ENCODE data around the gene KAZN. TPM values are rescaled to one million over a fixed set of nuclear protein-coding genes. Genes with fewer than 3 reads are reported as not detected.

Gene KAZN
- total RNA-seq, 1 donor from 2014 or later = 0.60 TPM

DNA sequence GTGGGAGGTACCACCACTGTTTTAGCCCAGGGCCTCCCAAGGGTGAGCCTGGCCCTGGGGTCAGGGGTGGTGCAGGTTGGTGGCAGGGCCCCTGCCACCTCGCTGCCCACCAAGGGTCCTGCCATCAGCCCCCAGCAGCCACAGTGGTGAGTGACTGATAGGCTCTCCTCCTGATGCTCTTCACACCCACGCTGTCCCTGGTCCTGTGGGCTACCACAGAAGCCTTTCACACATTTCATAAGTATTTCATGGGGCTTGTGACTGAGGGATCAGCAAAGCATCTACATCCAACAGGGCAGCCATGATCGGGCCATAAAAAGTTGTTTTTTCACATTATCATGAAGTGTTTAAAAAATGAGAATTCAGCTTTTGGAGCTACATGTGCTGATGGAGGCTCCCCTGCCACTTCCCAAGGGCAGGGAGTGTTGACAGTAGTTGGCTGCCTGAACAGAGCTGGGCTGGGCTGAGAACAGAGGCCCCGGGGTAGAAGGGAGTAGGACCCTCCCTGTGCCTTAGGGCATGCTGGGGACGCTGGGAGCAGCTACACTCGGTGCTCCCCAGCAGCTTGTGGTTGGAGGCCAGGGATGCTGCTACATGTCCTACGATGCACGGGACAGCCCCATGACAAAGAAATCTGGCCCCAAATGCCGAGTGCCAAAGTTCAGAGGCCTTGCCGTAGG, 482.0 kb downstream of the KAZN start:
- DNase-seq (ENCODE audit: low read depth in 2 of 2) = no peak

DNA sequence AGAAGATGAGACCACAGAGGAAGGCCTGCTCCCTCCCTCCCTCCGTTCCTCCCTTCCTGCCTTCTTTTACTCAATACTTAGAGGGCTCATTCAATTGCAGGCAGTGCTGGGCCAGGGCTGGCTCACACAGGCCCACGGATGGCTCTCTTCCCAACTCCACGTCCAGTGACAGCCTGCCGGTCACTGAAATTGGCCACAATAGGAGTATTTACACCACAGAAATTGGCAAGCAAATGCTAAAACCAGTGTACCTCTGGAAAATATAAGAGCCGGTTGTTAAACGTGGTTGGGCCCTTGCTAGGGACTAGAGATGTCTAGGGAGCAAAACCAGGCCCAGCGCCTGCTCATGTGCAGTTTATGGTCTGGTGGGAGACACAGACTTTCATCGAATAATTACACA, 482.6 kb downstream of the KAZN start:
- DNase-seq (ENCODE audit: low read depth in 2 of 2) = no peak

DNA sequence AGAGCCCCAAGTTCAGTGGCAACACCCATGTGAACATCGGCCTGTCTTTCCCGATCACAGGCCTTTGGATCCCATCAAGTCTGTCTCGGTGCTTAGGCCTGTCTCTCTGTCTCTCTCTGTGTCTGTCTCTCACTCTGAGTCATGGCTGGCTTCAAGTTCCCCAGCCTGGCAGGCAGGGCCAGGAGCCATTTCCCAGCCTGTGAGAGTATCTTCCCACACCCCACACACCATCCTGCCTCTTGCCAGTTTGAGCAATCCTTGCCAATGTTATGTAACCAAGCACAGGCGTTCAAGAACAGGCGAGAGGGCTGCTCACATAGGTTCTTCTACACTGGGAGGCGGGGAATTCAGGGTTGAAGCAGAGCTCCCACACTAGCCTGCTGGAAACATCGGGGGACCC, 485.1 kb downstream of the KAZN start:
- DNase-seq (ENCODE audit: low read depth in 2 of 2) = no peak

DNA sequence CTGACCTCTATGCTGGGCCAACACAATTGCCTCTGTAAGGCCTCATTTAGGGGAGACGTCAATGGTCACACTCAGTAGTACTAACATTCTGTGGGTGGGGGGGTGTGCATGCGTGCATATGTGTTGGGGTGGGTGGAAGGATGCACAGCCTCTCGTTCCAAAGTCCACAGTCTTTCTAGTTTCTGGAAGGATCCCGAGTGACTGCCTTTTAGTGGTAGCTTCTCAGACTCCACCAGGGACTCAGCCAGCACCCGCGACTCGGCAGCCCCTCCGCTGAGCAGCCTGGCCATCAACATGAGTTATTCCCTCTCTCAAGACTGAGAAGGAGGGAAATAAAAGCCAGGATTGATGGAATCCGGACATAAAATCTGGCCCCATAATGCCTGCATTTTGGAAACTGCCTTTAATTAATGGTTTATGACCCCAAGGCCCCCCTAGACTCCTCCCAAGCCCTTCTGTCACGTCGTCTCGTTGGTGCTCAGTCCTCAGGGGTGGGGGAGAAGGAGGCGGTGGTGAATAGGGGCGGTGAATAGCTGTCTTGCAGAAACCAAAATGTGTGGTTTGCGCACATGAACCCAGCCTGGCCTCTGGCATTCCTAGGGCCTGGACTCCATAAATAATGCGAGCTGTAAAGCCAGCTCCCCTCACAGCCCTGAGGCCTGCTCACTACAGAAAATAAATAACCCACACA, 489.9 kb downstream of the KAZN start:
- DNase-seq (ENCODE audit: low read depth in 2 of 2) = no peak

DNA sequence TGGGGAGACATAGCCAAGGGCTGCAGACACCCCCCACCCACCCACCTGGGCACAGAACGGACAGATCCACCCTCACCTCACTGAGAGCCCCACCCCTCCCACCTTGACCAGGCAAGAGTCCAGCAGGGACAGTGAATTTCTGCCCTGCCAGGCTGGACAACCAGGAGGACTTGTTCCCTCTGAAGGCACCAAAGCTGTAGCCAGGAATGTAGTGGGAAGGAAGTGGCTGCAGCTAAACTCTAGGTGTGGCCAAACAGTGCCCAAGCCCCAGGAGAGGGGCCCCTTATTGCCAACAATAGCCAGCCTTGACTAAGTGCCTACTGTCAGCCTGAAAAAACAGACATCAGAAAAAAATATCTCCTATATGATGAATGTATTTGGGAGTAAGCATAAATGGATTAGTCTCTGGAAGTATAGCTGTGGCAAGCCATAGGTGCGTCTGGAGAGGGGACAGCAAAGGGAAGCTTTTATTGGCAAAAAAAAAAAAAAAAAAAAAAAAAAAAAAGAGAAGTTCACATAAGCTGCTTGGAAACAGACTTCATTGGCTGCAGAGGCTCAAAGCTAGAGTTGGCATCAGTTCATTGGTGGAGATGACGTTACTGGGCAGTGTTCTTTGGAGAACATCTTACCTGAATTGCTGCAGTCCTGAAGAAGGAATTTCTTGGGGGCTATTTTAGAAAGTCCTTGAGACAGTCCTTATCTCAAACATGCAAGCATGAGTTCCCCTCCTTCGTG, 490.9 kb downstream of the KAZN start:
- DNase-seq (ENCODE audit: low read depth in 2 of 2) = peak; percentile 31 to 37

DNA sequence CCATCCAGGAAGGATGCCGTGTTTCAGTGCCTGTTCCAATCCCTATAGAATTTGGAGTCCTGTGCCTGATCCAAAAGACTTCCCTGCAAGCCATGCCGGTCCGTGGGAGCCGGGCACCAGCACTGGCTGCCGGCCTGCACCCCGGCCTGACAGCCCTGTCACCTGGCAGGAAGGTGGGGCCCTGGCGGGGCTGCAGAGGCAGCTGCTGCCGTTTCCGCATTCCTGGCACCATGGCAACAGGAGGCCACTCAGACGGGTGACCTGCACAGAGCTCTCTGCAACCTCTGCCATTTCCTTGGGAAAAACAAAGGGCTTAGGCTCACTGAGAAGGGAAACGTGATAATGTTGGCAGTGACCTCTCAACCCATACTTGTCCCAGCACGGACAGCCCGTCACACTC, 491.9 kb downstream of the KAZN start:
- DNase-seq (ENCODE audit: low read depth in 2 of 2) = peak; percentile 34 to 86

DNA sequence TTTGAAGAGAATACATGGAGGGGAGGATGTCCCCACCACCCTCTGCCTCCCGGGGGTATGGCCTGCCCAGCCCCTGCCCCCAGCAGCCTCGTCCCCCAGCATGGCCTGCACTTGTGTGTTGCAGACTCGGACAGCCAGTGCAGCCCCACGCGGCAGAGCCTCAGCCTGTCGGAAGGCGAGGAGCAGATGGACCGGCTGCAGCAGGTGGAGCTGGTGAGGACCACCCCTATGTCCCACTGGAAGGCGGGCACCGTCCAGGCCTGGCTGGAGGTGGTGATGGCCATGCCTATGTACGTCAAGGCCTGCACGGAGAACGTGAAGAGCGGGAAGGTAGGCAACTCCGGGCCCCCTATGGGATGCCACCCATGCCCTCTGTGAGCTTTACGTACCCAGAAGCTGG, 495.6 kb downstream of the KAZN start:
- DNase-seq (ENCODE audit: low read depth in 2 of 2) = no peak

DNA sequence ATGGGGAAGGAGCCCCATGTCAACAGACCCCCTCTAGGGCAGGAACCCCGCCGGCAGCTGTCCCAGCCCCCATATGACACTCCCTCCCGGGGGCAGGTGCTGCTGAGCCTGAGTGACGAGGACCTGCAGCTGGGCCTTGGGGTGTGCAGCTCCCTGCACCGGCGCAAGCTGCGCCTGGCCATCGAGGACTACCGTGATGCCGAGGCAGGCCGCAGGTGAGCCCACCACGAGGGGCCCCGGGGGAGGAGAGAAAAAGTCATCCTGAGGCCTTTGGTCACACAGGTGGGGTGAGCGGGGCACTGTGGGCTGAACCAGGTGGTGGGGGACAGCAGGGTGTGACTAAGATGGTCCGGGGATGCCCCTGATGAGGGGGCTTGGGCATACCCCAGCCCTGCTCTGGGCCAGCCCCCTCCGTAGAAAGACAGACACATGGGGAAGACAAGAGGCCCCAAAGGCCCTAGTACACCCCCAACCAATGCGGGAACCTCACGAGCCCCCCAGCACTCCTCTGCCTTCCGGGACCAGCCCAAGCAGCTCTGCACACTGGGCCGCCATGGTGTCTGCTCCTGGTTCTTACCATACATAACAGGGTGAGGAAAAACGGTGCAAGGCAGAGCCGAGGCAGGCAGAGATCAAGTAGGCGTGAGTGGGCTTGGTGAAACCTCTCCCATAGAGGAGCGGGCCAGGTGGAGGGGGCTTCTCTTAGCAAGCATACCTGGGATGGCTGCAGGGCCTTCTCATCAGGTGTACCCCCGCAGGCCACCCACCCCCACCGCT, 496.4 kb downstream of the KAZN start:
- DNase-seq (ENCODE audit: low read depth in 2 of 2) = no peak

DNA sequence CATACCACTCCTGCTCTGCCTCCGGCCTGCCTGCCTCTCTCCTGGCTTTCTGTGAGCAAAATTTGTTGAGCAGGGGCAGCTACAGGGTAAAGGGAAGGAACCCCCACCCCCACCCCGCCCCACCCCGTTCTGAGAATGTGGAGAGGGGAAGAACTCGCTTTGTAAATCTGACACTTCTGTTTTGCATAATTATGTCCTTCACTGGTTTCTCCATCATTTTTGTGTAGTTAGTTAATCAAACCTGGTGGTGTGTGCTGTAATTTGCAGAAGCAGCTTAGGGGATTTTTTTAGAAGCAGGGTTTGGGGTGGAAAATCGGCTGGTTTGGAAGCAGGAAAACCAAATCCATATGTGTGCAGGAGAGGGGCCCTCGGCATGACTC, 497.0 kb downstream of the KAZN start:
- DNase-seq (ENCODE audit: low read depth in 2 of 2) = no peak

DNA sequence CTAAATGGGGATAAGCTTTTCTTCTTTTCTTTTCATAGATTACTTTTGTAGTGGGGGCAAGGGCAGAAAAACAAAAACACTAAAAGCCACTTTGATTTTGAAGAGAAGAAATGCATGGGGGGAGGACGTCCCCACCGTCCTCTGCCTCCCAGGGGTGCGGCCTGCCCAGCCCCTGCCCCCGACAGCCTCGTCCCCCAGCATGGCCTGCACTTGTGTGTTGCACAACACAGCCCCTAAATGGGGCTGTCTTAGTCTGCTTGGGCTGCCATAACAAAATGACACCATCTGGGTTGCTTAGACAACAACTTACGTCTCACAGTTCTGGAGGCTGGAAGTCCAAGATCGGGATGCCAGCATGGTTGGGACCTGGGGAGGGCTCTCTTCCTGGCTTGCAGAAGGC, 497.8 kb downstream of the KAZN start:
- DNase-seq (ENCODE audit: low read depth in 2 of 2) = no peak

DNA sequence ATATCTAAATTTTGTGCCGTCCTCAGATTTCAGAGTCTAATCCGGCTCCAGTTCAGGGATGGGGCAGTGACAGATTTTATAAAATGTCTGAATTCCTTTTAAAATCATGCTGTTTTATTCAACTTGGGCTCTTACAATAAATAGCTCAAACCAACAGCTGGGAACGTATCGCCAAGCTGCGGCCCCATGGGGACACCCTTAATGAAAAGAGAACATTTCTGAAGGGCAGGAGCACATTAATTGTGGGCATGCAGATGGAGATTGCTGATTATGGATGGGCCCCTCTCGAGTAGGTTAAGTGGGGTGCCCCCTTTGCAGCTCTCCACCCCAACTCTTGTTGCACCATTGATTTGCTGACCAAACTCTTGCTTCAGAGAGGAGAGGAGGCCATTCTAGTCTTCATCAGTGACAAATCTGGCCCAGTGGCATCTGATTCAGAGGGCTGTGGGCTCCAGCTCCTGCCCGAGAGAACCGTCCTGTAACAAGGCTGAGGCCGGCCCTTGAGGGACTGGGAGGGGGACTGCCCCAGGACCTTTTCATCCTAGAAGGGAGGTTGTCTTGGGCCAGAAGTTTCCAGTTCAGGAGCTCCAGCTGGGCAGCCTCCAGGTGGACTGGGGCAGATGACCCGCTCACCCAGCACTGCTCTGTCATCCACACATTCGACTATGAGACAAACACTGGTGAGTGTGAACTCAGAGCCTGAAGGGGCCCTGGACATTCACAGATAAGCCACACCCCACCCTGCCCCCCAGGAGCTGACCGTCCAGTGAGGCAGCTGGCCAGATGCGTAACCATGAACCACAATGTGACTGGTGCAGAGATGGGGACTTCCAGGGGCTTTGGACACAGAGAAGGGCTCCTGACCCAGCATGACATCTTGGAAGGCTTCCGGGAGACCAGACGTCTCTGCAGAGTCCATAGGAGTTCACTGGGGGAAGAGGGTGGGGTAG, 500.0 kb downstream of the KAZN start:
- no peak for DNase-seq (ENCODE audit: low read depth in 2 of 2)

DNA sequence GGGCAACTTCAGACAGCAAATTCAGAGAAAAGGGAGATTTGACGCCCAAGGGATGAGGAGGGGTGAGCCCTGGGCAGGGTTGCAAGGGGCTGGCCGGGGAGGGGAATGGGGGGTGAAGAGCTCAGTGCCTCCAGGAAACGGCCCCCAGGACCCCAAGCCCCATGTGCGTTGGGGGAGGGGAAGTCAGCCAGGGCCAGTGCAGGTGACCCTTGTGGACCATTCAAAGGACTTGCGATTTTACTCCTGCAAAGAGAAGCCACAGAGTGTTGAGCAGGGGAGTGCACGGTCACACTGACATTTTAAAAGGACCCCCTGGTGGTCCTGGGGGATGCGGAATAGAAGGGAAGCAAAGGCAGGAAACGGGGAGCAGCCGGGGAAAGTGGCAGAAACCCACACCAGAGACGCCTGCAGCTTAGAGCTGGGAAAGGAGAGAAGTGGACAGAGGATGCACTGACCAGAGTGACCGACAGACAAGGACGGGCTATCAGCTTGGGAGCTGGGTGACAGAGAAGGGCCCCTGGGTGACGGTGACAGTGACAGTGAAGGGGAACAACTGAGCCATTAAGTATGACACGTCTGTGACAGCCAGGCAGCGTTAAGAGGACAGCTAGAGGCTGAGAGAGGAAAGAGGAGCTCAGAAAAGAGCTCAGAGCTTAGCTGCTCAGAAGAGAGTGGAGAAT, 501.1 kb downstream of the KAZN start:
- DNase-seq (ENCODE audit: low read depth in 2 of 2) = no peak

DNA sequence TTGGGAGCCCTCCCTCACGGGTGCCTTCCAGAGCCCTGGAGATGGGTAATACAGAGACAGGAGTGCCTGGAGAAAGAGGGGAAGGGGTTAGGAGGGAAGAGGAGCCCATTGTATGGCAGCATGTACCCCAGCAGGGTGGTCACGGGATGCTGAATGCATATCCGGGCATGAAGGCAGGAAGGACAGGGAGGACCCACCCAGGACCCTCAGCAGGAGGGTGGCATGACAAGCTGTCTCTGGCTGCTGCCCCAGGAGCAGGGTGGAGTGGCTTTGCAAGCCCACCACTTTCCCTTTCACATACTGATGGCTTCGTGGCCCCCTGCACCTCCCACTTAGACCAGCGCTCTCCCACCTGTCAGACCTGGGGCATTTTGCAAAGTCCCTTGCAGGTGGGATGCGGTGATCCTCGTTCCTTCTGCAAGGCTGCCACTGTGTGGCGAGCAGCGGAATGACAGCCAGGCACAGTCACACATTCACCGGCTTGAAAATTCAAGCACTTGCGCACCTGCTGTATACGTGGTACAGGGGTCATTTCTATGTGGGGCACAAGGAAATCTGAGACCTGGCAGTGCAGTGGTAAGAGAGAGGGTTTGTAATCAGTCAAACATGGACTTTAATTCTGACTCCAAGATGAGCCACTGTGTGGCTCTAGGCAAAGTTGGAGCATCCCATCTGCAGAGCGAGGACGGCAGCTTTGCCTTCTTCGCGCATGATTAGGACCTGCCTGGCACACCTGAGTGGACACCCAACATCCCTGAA, 501.8 kb downstream of the KAZN start:
- peak; percentile 57 to 73 for DNase-seq (ENCODE audit: low read depth in 2 of 2)

DNA sequence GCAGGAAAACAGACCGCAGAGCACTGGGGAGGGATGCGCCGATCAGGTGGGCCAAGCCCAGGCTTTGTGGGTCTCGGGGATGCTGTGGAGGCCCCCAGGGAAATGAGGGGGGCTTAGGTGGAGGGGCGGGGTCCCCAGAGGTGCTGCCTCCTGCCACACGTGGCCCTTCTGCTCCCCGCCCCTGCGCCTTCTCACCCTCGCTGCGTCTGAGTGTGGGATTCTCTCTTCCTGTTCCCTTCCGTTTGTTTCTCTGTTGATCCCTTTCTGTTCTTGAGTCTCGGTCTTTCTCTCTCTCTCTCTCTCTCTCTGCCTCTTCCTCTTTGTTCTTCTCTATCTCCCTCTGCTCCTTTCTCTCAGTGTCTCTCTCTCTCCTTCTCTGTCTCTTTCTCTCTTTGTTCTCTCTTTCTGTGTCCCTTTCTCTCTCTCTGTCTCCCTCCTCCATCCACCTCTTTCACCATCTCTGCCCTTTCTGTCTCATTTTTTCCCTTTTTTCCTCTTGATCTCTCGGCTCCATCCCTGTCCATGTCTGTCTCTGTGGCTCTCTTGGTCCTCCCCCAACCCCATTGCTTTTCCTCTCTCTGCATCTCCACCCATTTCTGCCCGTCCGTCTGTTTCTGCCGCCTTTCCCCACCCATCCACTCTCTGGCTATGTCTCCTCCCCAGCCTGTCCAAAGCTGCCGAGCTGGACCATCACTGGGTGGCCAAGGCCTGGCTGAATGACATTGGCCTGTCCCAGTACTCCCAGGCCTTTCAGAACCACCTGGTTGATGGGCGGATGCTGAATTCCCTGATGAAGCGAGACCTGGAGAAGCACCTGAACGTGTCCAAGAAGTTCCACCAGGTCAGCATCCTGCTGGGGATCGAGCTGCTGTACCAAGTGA, 502.6 kb downstream of the KAZN start:
- no peak for DNase-seq (ENCODE audit: low read depth in 2 of 2)

DNA sequence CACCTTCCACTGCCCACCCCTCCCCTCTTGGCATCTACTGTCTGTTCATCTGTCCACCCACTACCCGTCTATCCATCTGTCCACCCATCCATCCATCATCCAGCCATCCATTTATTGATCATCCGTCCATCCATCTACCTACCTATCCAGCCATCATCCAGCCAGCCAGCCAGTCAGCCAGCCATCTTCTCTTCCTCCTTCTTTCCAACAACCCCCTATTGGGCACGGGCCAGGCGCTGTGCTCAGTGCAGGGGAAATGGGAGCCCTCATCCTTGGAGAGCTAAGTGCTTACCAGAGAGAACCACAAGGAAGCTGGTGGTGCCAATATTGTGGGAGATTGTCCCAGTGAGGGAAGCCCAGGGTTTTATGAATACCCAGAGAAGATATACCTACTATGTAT, 503.3 kb downstream of the KAZN start:
- no peak for DNase-seq (ENCODE audit: low read depth in 2 of 2)

DNA sequence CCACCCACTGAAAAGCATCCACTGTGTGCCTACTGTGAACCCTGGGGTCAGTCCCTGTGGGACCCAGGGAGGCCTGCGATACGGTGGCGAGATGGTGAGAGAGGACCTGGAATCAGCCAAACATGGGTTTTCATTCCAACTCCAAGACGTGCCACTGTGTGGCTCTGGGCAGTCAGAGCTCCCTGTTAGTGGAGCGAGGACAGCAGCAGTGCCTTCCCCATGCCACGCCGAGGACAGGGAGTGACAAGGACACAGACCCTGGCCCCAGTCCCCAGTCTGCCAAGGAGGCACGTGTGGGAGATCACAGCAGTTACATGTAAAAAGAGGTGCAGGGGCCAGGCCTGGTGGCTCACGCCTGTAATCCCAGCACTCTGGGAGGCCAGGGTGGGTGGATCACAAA, 504.2 kb downstream of the KAZN start:
- no peak for DNase-seq (ENCODE audit: low read depth in 2 of 2)

DNA sequence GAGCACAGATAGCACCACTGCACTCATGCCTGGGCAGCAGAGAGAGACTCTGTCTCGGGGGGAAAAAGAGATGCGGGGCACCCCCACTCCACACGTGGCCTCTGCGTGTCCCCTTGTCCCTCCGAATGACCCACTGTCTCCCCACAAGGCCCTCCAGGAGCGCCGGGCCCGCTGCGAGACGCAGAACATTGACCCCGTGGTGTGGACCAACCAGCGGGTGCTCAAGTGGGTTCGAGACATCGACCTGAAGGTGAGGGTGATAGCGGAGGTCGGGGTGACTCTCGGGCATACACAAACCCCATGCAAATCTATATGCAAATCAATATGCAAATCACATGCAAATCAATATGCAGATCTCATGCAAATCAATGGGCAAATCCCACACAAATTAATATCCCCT, 504.7 kb downstream of the KAZN start:
- no peak for DNase-seq (ENCODE audit: low read depth in 2 of 2)

DNA sequence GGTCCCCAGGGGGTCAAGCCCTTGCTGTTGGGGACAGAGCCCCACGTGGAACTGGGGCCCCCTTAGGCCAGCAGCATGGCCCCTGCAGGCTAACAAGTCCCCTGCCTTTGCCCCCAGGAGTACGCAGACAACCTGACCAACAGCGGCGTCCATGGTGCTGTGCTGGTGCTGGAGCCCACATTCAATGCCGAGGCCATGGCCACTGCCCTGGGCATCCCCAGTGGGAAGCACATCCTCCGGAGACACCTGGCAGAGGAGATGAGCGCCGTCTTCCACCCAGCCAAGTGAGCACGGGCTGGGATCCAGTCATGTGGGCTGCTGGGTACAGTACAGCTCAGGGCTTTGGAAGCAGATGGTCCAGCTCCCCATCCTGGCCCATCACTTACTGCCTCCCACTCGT, 505.4 kb downstream of the KAZN start:
- DNase-seq (ENCODE audit: low read depth in 2 of 2) = no peak

DNA sequence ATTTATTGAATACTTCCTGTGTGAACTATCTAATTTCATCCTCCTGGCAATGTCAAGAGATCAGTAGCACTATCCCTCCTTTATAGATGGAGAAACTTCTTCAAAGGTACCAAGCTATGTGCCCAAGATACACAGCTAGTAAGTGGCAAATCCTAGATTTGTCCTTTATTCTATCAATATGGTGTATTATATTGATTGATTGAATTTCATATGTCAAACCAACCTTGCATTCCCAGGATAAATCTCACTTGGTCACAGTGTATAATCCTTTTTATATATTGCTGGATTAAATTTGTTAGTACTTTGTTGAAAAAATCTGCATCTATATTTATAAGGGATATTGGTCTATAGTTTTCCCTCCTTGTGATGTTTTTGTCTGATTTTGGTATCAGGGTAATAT, 506.3 kb downstream of the KAZN start:
- no peak for DNase-seq (ENCODE audit: low read depth in 2 of 2)
